Omental fat pad (tissue), 4 donors: ENCODE measurements around the gene PTPN9. TPM values are rescaled to one million over a fixed set of nuclear protein-coding genes. Genes with fewer than 3 reads are reported as not detected.
"Not testable (repeated sequence)": the region's sequence is repeated elsewhere in the genome, so short reads cannot be mapped to it uniquely, and the experiment has no call there.

Experiments used
- ATAC-seq: fragments of 150-250 bp; one replicate; pipeline ENCODE4 v1.9.1; 2016; ENCODE audit warnings: mild to moderate bottlenecking, moderate library complexity; ENCODE audit not compliant: low FRiP score
- DNase-seq: peaks from one replicate; pipeline ENCODE4 v3.0.0-alpha.2; 2019; ENCODE audit warnings: low spot score
- total RNA-seq, 4 donors: library from RNA; depleted of rRNA; stranded (reverse); fragments of >200 nt; gene quantifications; one replicate each; pipeline ENCODE4 v1.1.0, GENCODE V29; 2016
- TF ChIP-seq, protein P1 (sequence below), 3 donors: fragments of 450-650 bp; IDR thresholded peaks; one replicate each; pipeline ENCODE4 v1.5.1; 2016 to 2017; ENCODE audit warnings: antibody characterized with exemption in 3 of 3, mild to moderate bottlenecking in 3 of 3, moderate library complexity in 2 of 3

PTPN9 gene
- total RNA-seq, 4 donors from 2014 or later, result 12.4 to 18.9 (median 16.1) TPM

DNA sequence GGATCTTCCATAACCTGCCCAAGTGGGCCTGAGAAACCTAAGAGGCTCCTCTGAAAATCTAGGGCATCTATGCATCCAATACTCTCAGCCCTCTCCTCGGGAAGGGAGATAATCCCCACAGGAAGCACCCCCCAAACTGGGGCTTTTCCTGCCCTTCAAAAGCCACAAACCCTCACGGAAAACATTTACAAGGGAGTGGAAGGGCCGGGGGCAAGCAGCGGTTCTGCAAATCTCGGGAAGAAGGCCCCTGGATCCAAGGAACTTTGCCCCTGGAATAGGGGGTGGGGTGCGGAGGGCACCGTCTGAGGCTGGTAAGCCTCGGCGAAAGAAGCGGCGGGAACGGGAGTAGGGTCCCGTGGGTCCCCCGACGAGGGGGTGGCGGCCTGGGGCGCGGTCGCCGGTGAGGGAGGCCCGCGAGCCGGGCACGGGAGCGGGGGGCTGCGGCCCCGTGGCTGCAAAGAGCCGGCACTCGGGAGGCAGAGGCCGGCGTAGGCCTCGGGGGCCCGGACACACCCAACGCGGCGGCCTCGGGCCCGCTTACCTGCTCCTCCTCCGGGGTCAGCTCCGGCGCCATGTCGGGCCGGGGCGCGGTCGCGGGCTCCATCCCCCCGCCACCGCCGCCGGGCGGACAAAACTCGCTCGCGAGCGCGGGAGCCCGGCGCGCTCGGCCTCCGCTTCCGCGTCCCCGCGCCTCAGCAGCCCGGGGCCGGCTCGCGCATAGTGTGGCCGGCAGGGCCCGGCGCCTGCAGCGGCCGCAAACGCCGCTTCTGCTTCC is 755 bp downstream of the PTPN9 start:
- DNase-seq (no peak), ATAC-seq (peak; percentile 45)
- TF ChIP-seq, protein P1, sequence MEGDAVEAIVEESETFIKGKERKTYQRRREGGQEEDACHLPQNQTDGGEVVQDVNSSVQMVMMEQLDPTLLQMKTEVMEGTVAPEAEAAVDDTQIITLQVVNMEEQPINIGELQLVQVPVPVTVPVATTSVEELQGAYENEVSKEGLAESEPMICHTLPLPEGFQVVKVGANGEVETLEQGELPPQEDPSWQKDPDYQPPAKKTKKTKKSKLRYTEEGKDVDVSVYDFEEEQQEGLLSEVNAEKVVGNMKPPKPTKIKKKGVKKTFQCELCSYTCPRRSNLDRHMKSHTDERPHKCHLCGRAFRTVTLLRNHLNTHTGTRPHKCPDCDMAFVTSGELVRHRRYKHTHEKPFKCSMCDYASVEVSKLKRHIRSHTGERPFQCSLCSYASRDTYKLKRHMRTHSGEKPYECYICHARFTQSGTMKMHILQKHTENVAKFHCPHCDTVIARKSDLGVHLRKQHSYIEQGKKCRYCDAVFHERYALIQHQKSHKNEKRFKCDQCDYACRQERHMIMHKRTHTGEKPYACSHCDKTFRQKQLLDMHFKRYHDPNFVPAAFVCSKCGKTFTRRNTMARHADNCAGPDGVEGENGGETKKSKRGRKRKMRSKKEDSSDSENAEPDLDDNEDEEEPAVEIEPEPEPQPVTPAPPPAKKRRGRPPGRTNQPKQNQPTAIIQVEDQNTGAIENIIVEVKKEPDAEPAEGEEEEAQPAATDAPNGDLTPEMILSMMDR (IDR thresholded peaks at IDR 0.05), result no peak

DNA sequence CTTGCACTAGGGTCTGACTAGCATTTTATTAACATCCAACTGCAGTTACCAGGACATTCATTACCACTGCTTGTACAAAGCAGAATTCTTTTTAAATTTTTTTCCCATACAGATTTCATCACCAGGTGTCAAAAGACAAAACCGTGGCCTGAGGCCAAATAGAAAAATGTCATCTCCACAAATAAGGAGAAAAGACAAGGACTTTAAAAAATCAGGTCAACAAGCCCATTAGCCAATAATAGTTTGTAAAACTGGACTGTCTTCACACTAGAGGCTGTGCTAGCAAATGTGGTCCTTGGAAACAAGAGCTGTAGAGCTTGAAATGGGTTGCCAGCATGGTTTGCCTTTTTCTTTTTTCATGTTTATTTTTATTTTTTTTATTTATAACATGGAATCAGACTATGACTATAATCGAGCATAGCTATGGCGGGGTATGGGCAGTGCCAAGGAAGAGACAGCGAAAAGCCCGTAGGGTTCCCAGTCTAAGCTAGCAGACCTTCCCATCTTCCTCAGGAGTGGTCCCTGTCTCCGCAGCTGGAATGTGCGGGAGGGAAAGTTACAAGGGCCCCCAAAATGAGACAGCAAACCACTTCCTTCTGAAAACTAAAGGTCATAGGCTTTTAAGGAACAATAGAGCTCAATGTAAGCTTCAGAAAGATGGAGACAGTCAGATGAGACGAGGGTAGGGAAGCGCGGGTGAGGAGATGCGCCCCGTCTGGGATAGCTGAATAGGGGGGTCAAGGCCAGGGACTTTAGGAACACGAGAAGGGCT is 1.5 kb downstream of the PTPN9 start:
- ATAC-seq (peak; percentile 5), DNase-seq (no peak)
- TF ChIP-seq, protein P1 (IDR thresholded peaks at IDR 0.05), result no peak

DNA sequence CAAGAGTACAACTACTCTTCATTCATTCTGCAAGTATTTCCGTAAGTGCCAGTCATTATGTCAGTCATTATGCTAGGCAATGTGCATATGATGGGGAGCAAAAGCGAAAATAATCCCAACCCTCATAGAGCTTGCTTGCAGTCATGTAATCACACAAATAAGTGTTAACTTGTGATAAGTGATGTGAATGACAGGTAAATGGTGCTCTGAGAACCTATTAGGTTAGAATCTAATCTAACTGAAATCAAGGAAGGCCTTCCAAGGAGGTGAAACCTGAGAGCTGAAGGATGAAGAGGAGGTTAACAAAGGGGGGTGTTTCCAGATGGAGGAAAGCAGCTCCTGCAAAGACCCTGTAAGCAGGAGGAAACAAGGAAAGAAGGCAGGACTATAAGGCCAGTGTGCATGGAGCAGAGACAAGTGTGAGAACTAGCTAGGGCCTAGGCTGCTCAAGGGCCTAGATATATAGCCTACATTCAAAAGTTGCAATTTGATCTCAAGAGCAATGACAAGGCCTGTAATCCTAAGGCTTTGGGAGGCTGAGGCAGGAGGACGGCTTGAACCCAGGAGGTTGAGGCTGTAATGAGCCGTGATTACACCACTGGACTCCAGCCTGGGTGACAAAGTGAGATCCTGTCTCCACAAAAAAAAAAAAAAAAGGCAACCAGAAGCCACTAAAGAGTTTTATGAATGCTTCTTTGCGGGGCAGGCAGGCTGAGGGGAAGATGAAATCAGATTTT is 5.3 kb downstream of the PTPN9 start:
- TF ChIP-seq, protein P1 (IDR thresholded peaks at IDR 0.05), result no peak
- ATAC-seq (no peak), DNase-seq (no peak)

DNA sequence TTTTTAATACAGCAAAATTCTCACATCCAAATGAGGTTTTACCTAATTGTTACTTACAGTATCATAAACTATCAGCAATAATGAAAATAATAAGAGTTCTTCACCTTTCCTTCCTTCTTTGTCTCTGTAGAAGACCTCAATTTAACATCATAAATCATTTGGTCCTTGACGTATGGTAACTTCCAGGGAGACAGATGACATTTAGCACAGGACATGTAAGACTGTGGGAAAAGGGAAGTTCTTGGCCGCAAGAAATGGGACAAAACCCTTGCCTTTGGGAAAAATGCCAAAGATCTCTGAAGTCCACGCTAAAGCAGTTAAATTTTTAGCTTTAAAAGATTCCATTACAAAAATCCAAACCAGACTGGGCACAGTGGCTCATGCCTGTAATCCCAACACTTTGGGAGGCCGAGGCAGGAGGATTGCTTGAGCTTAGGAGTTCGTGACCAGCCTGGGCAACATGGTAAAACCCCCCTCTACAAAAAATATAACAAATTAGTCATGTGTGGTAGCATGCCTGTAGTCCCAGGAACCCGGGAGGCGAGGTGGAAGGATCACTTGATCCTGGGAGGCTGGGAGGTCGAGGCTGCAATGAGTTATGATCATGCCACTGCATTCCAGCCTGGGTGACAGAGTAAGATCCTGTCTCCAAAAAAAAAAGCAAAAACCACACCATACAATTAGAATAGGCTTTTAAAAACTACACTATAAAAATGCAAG is 8.8 kb downstream of the PTPN9 start:
- ATAC-seq (no peak), DNase-seq (no peak)

DNA sequence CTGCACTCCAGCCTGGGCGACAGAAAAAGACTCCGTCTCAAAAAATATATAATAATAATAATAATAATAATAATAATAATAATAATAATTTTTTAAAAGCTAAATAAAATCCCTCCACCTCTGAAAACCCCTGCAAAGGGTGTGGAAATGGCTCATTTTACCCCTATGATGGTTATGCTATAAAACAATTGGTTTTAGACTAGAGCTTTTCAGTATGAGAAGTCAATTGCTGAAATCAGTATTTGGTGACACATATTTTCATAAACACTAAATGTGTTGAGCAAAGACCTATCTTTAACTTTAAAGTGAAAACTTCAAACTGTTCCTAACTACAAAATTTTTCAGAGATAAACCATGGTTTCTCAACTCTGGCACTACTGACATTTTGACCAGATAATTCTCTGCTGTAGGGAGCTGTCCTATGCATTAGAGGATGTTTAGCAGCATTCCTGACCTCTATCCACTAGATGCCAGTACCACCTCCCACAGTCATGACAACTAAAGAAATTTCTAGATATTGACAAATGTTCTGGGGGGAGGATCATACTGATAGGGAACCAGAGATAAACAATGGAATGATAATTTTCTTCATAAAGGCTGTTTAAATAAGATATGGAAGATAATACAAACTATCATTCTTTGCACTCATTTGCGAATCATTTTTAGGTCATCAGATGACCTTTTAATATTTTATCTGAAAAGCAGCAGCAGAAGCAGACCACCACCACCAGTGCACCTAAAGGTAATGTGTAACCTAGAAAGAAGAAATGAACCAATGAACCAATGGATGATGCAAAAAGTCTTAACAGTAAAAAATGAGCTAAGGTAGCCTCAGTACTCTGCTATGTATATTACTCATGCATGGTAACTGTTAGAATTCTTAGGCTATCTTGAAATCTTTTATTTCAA is 13.8 kb downstream of the PTPN9 start:
- ATAC-seq, result no peak
- TF ChIP-seq, protein P1 (IDR thresholded peaks at IDR 0.05), result no peak
- DNase-seq, result no peak

More for the DNA sequence above, 8.8 kb downstream of the PTPN9 start:
- TF ChIP-seq, protein P1 (IDR thresholded peaks at IDR 0.05), result no peak

DNA sequence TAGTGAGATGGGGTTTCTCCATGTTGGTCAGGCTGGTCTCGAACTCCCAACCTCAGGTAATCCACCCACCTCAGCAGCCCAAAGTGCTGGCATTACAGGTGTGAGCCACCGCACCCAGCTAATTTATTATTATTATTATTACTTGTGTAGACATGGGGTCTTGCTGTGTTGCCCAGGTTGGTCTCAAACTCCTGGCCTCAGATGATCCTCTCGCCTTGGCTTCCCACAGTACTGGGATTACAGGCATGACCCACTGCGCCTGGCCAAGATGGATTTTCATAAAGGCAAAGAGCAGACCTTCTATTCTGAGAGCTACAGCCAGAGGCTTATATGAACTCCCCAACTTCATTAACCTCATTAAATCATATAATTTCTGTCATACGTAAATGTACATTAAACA is 17.2 kb downstream of the PTPN9 start:
- TF ChIP-seq, protein P1 (IDR thresholded peaks at IDR 0.05), result no peak
- DNase-seq, result no peak
- ATAC-seq, result no peak

DNA sequence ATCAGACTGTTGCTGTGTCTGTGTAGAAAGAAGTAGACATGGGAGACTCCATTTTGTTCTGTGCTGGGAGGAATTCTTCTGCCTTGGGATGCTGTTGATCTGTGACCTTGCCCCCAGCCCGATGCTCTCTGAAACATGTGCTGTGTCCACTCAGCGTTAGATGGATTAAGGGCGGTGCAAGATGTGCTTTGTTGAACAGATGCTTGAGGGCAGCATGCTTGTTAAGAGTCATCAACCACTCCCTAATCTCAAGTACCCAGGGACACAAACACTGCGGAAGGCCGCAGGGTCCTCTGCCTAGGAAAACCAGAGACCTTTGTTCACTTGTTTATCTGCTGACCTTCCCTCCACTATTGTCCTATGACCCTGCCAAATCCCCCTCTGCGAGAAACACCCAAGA is 19.8 kb downstream of the PTPN9 start:
- DNase-seq, ATAC-seq: not testable (repeated sequence)

DNA sequence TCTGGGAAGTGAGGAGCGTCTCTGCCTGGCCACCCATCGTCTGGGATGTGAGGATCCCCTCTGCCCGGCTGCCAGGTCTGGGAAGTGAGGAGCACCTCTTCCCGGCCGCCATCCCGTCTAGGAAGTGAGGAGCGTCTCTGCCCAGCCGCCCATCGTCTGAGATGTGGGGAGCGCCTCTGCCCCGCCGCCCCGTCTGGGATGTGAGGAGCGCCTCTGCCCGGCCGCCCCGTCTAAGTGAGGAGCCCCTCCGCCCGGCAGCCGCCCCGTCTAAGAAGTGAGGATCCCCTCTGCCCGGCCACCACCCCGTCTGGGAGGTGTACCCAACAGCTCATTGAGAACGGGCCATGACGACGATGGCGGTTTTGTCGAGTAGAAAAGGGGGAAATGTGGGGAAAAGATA is 20.2 kb downstream of the PTPN9 start:
- not testable (repeated sequence) for DNase-seq, ATAC-seq
